ENCODE data around the gene CRB1.

The CRB1 gene

GRCh38 chr1:197250616-197251015, 17.4 kb upstream of the CRB1 start:
- WGBS, 2 experiments: 78 to 87% methylated on average over 2 of the region's 2 CpGs
- Histone ChIP-seq H3K4me3 (ENCODE audit: insufficient read depth, low read depth, low read length) (no peak overlapping the region), H3K27me3 (ENCODE audit: control insufficient read depth, insufficient read depth, low read length, poor library complexity, severe bottlenecking) (no peaks in the 10 kb centered on the region), H3K27ac (ENCODE audit: insufficient read depth, low read depth, low read length, poor library complexity, severe bottlenecking) (no peak overlapping the region), H3K36me3 (ENCODE audit: control insufficient read depth, insufficient read depth, low read length) (no peaks in the 10 kb centered on the region), H3K4me1 (ENCODE audit: control insufficient read depth, insufficient read depth, low read length) (no peaks in the 10 kb centered on the region), H3K9me3 (ENCODE audit: control insufficient read depth, low read length) (no peaks in the 10 kb centered on the region)

GRCh38 chr1:197252973-197253372, 15.1 kb upstream of the CRB1 start:
- Histone ChIP-seq H3K4me3 (ENCODE audit: insufficient read depth, low read depth, low read length) (no peak overlapping the region), H3K9me3 (ENCODE audit: control insufficient read depth, low read length) (no peaks in the 10 kb centered on the region), H3K27me3 (ENCODE audit: control insufficient read depth, insufficient read depth, low read length, poor library complexity, severe bottlenecking) (no peaks in the 10 kb centered on the region), H3K4me1 (ENCODE audit: control insufficient read depth, insufficient read depth, low read length) (no peaks in the 10 kb centered on the region), H3K36me3 (ENCODE audit: control insufficient read depth, insufficient read depth, low read length) (no peaks in the 10 kb centered on the region), H3K27ac (ENCODE audit: insufficient read depth, low read depth, low read length, poor library complexity, severe bottlenecking) (no peak overlapping the region)
- 80 to 89% methylated on average over 3 to 4 of the region's 4 CpGs for WGBS, 2 experiments

- no peaks in the 10 kb centered on the region for H3K4me1 ChIP-seq (ENCODE audit: control insufficient read depth, insufficient read depth, low read length)
- no peaks in the 10 kb centered on the region for H3K27me3 ChIP-seq (ENCODE audit: control insufficient read depth, insufficient read depth, low read length, poor library complexity, severe bottlenecking)
- WGBS, 2 experiments: 86% methylated on average over 1 of the region's 1 CpG; no CpG with 5 or more reads in 1 of the 2 experiments
- H3K4me3 ChIP-seq (ENCODE audit: insufficient read depth, low read depth, low read length): no peak overlapping the region
- H3K36me3 ChIP-seq (ENCODE audit: control insufficient read depth, insufficient read depth, low read length): no peaks in the 10 kb centered on the region
- no peak overlapping the region for H3K27ac ChIP-seq (ENCODE audit: insufficient read depth, low read depth, low read length, poor library complexity, severe bottlenecking)
- no peaks in the 10 kb centered on the region for H3K9me3 ChIP-seq (ENCODE audit: control insufficient read depth, low read length)
Observed at GRCh38 chr1:197254866-197255265, 13.2 kb upstream of the CRB1 start.

GRCh38 chr1:197264936-197265567, 3.0 kb upstream of the CRB1 start:
- 77 to 97% methylated on average over 1 of the region's 1 CpG for WGBS, 2 experiments
- H3K27ac ChIP-seq (ENCODE audit: insufficient read depth, low read depth, low read length, poor library complexity, severe bottlenecking): no peak overlapping the region

GRCh38 chr1:197269053-197269452, 1.0 kb downstream of the CRB1 start:
- H3K27me3 ChIP-seq (ENCODE audit: control insufficient read depth, insufficient read depth, low read length, poor library complexity, severe bottlenecking): no peaks in the 10 kb centered on the region
- no peaks in the 10 kb centered on the region for H3K9me3 ChIP-seq (ENCODE audit: control insufficient read depth, low read length)
- H3K4me1 ChIP-seq (ENCODE audit: control insufficient read depth, insufficient read depth, low read length): no peaks in the 10 kb centered on the region
- 49 to 55% methylated on average over 6 of the region's 6 CpGs for WGBS, 2 experiments
- H3K36me3 ChIP-seq (ENCODE audit: control insufficient read depth, insufficient read depth, low read length): no peaks in the 10 kb centered on the region
- H3K4me3 ChIP-seq (ENCODE audit: insufficient read depth, low read depth, low read length): no peak overlapping the region
- no peak overlapping the region for H3K27ac ChIP-seq (ENCODE audit: insufficient read depth, low read depth, low read length, poor library complexity, severe bottlenecking)

More at GRCh38 chr1:197264936-197265567, 3.0 kb upstream of the CRB1 start:
- no peaks in the 10 kb centered on the region for H3K36me3 ChIP-seq (ENCODE audit: control insufficient read depth, insufficient read depth, low read length)
- H3K27me3 ChIP-seq (ENCODE audit: control insufficient read depth, insufficient read depth, low read length, poor library complexity, severe bottlenecking): no peaks in the 10 kb centered on the region
- no peaks in the 10 kb centered on the region for H3K9me3 ChIP-seq (ENCODE audit: control insufficient read depth, low read length)
- H3K4me3 ChIP-seq (ENCODE audit: insufficient read depth, low read depth, low read length): no peak overlapping the region
- H3K4me1 ChIP-seq (ENCODE audit: control insufficient read depth, insufficient read depth, low read length): no peaks in the 10 kb centered on the region

- no peaks in the 10 kb centered on the region for H3K4me1 ChIP-seq (ENCODE audit: control insufficient read depth, insufficient read depth, low read length)
- no peaks in the 10 kb centered on the region for H3K36me3 ChIP-seq (ENCODE audit: control insufficient read depth, insufficient read depth, low read length)
- H3K4me3 ChIP-seq (ENCODE audit: insufficient read depth, low read depth, low read length): no peak overlapping the region
- no peaks in the 10 kb centered on the region for H3K27me3 ChIP-seq (ENCODE audit: control insufficient read depth, insufficient read depth, low read length, poor library complexity, severe bottlenecking)
- H3K27ac ChIP-seq (ENCODE audit: insufficient read depth, low read depth, low read length, poor library complexity, severe bottlenecking): no peak overlapping the region
- no peaks in the 10 kb centered on the region for H3K9me3 ChIP-seq (ENCODE audit: control insufficient read depth, low read length)
Observed at GRCh38 chr1:197272791-197273190, 4.7 kb downstream of the CRB1 start.

- no peaks in the 10 kb centered on the region for H3K36me3 ChIP-seq (ENCODE audit: control insufficient read depth, insufficient read depth, low read length)
- WGBS, 2 experiments: 93 to 95% methylated on average over 3 of the region's 3 CpGs
- H3K27ac ChIP-seq (ENCODE audit: insufficient read depth, low read depth, low read length, poor library complexity, severe bottlenecking): no peak overlapping the region
- H3K27me3 ChIP-seq (ENCODE audit: control insufficient read depth, insufficient read depth, low read length, poor library complexity, severe bottlenecking): no peaks in the 10 kb centered on the region
- no peak overlapping the region for H3K4me3 ChIP-seq (ENCODE audit: insufficient read depth, low read depth, low read length)
- H3K4me1 ChIP-seq (ENCODE audit: control insufficient read depth, insufficient read depth, low read length): no peaks in the 10 kb centered on the region
- H3K9me3 ChIP-seq (ENCODE audit: control insufficient read depth, low read length): no peaks in the 10 kb centered on the region
Observed at GRCh38 chr1:197277166-197277565, 9.1 kb downstream of the CRB1 start.

- H3K36me3 ChIP-seq (ENCODE audit: control insufficient read depth, insufficient read depth, low read length): no peaks in the 10 kb centered on the region
- no peak overlapping the region for H3K4me3 ChIP-seq (ENCODE audit: insufficient read depth, low read depth, low read length)
- WGBS, 2 experiments: 93% methylated on average over 3 of the region's 3 CpGs
- H3K27me3 ChIP-seq (ENCODE audit: control insufficient read depth, insufficient read depth, low read length, poor library complexity, severe bottlenecking): no peaks in the 10 kb centered on the region
- no peaks in the 10 kb centered on the region for H3K9me3 ChIP-seq (ENCODE audit: control insufficient read depth, low read length)
- H3K27ac ChIP-seq (ENCODE audit: insufficient read depth, low read depth, low read length, poor library complexity, severe bottlenecking): no peak overlapping the region
- no peaks in the 10 kb centered on the region for H3K4me1 ChIP-seq (ENCODE audit: control insufficient read depth, insufficient read depth, low read length)
Observed at GRCh38 chr1:197284325-197284724, 16.3 kb downstream of the CRB1 start.

- Histone ChIP-seq H3K36me3 (ENCODE audit: control insufficient read depth, insufficient read depth, low read length) (no peaks in the 10 kb centered on the region), H3K9me3 (ENCODE audit: control insufficient read depth, low read length) (no peaks in the 10 kb centered on the region), H3K27me3 (ENCODE audit: control insufficient read depth, insufficient read depth, low read length, poor library complexity, severe bottlenecking) (no peaks in the 10 kb centered on the region), H3K27ac (ENCODE audit: insufficient read depth, low read depth, low read length, poor library complexity, severe bottlenecking) (no peak overlapping the region), H3K4me1 (ENCODE audit: control insufficient read depth, insufficient read depth, low read length) (no peaks in the 10 kb centered on the region), H3K4me3 (ENCODE audit: insufficient read depth, low read depth, low read length) (no peak overlapping the region)
- WGBS, 2 experiments: 89 to 97% methylated on average over 1 to 2 of the region's 2 CpGs
Observed at GRCh38 chr1:197284966-197285365, 16.9 kb downstream of the CRB1 start.

- WGBS, 2 experiments: 86% methylated on average over 4 of the region's 4 CpGs
Observed at GRCh38 chr1:197285526-197286205, 17.6 kb downstream of the CRB1 start.

More at GRCh38 chr1:197285526-197286205, 17.6 kb downstream of the CRB1 start:
- no peaks in the 10 kb centered on the region for H3K36me3 ChIP-seq (ENCODE audit: control insufficient read depth, insufficient read depth, low read length)
- H3K4me1 ChIP-seq (ENCODE audit: control insufficient read depth, insufficient read depth, low read length): no peaks in the 10 kb centered on the region
- H3K27ac ChIP-seq (ENCODE audit: insufficient read depth, low read depth, low read length, poor library complexity, severe bottlenecking): no peak overlapping the region
- H3K9me3 ChIP-seq (ENCODE audit: control insufficient read depth, low read length): no peaks in the 10 kb centered on the region
- no peak overlapping the region for H3K4me3 ChIP-seq (ENCODE audit: insufficient read depth, low read depth, low read length)
- H3K27me3 ChIP-seq (ENCODE audit: control insufficient read depth, insufficient read depth, low read length, poor library complexity, severe bottlenecking): no peaks in the 10 kb centered on the region
